HG03196 (cell line): ENCODE data around the gene P4HA3.

Experiments used
- ATAC-seq: cut with Tn5 transposase; IDR thresholded peaks from one replicate; pipeline ENCODE4 v1.9.1; 2021; ENCODE audit not compliant: unreplicated experiment

P4HA3 gene

DNA sequence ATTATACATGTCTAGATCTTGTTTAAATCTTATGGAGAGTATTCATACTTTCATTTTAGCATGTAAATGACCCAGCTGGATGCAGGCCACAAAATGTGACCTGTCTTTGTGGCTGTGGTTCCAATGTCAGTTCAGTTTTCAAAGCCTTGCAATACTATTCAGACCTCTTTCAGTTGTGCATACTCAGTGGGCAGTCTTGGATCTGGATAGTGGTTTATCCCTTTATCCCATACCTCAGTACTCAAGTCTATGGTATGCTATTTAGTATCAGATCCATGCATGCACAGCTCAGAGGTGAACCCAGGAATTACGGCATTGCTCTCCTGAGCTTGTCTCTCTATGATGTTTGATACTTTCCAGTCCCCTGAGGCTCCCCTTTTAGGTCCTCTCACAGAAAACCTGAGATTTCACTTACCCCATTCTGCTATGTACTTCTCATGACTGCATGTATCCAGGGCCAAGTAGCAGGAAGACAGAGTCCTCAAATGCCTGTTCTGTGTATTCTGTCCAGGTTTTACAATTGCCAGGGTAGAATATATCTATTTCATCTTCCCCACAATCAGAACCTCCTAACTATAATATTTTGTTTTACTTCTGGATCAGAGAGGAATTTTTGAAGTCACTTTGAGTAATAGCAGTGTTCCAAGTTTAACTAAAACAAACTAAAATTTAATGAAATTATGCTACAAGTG, 6.9 kb upstream of the P4HA3 start:
- no peak for ATAC-seq

GRCh38 chr11:74316772-74317505, 5.5 kb upstream of the P4HA3 start:
- ATAC-seq = no peak

- ATAC-seq = no peak
These were observed 886 bp upstream of the P4HA3 start for GRCh38 chr11:74312326-74312725.

DNA sequence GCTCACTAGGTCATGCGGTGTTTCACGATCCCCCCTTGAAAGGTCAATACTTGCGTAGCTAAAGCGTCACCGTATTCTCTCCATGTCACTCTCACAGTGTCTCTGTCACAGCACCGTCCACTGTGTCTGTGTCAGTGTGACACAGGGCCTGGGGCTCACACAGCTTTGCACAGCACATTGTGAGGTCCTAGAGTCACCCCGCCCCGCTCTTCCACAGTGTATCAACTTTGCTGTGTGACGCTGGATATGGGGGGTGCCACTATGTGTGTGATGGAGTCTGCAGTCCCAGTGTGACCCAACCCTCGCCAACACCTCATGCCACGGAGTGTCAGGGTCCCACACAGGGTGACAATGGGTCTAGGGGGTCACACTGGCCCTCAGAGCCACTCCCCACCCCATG, 583 bp downstream of the P4HA3 start:
- ATAC-seq = no peak

DNA sequence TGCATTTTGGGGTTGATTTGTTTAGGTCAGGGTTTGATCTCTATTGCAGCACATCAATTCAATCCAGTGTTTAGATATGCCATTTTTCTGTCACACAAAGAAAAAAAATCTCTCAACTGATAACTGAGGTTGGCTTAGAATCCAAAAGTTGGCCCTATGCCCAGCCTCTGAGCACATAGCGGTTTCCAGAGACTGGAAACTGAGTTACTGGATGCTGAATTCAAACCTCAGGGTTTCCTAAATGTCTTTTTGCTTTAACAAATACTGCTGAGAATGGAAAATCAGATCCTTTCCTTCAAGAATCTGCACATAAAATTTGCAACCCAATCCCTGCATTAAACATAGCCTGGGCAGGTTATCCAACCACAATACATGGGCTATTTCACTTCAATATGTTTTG, 4.0 kb downstream of the P4HA3 start:
- no peak for ATAC-seq

- ATAC-seq = no peak
These were observed 4.8 kb downstream of the P4HA3 start for GRCh38 chr11:74306435-74307175.

- ATAC-seq = no peak
These were observed 12.4 kb downstream of the P4HA3 start for GRCh38 chr11:74299015-74299414.

- ATAC-seq = no peak
These were observed 14.0 kb downstream of the P4HA3 start for GRCh38 chr11:74297484-74297883.

DNA sequence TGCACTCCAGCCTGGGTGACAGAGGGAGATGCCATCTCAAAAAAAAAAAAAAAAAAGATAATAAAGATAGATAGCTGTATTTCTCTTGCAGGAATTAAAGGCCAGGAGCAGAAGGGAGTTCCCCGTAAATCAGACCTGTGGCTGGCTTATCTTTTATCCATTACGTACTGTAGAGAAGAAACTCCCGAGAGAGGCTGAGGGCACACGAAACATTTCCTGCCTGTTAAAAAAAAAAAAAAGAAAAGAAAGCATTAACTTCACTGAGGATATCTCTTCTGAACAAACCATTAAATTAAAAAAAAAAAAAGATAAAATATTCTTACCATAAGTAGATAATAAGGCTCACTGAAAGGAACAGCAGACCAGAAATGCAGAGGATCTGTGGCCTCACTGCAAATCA, 22.5 kb downstream of the P4HA3 start:
- ATAC-seq = no peak

DNA sequence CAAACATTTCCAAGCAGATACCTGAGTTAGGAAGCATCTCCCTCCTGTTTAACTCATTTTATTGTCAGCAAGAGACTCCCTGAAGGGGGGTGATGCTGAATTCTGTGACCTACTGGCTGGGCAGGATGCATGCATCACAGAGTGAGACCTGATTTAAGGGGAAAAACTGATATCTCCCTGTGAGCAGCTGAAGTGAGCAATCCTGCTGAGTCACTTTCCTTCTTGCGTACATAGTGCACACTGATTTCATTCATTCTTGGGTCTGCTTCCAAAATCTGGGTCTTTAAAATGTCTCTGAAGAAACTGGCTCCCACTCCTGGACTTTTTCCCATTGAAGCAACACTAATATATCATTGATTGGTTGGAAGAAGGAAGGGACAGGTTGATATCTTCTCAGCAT, 23.3 kb downstream of the P4HA3 start:
- ATAC-seq = no peak

- ATAC-seq = no peak
These were observed 27.0 kb downstream of the P4HA3 start for GRCh38 chr11:74284466-74284865.

DNA sequence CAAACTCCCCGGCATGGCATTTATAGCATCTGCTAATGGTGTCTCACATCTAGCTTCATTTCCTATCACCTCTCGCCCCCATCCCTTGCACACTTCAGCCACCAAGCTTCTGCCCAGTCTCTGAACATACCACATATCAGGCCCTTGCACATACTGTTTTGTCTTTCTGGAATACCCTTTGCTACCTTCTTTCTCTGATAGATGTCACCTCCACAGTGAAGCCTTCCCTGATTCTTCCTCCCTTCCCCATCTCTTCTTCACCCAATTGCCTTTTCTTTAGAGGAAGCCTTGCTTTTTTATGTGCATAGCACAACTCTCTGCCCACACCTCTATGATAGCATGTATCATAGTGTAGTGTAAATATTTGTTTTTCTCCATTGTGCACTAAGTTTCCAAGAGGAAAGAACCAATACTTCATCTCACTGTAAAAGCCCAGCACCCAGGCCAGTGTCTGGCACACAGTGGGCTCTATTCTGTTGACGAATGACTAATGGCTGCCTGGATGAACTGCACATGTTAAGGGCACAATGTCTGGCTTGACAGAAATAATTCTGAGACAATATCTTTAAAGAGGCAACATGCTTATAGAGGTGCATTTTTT, 27.8 kb downstream of the P4HA3 start:
- ATAC-seq = no peak

GRCh38 chr11:74282914-74283371, 28.5 kb downstream of the P4HA3 start:
- ATAC-seq = no peak

DNA sequence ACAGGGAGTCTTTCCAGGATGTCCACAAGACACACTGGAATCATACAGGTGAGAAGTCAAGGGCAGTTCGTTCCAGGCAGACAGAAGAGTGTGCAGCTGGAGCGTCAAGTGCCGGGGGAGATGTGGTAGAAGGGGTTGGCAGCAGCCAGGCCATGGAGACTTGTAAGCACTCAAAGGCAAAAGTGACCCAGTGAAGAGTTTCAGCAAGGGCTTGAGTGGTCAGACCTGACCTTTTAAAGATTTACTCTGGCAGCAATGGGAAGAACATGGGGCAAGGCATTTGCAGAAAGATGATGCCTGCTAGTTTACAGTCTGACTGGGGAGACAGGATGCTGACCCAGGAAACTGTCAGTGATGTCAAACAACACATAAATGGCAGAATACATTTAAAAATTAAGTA, 29.0 kb downstream of the P4HA3 start:
- no peak for ATAC-seq

DNA sequence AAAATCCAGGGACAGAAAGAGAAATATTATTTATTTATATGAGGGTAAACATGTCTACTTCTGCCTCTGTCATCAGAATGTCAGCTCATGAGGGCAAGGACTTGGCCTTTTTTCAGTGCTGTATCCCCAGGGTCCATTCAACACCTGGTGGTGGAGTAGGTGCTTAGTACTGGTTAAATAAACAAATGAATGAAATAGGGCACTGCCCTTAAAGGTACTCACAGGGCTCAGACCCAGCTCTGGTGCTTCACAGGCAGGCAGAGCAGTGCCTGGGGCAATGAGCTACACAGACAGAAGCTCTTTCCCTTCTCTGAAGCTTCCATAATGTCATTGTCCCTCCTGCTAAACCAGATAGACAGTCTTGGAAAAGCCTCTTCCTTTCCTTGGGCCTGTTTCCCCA, 30.9 kb downstream of the P4HA3 start:
- no peak for ATAC-seq

- ATAC-seq = no peak
These were observed 32.2 kb downstream of the P4HA3 start for GRCh38 chr11:74279256-74279655.

DNA sequence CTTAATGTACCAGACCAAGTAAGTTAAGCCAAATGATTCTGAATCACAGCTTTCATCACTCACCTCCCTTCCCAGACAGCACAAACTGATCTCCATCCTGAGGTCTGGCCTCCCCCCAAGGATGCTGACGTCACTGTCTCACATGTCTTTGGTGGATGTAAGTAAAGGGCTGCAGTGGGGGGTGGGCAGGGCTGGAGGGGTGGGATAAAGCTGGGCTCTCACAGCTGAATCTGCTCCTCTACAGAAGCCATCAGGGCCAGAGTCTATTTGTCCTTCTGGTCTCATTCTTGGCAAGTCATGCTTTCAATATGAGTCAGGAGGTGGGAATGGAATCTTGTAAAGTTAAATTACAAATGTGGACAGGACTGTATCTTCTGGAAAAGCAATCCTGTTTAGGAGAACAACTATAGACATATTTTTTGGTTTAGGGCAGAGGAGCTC, 32.7 kb downstream of the P4HA3 start:
- no peak for ATAC-seq

- no peak for ATAC-seq
These were observed 33.3 kb downstream of the P4HA3 start for GRCh38 chr11:74278103-74278502.

DNA sequence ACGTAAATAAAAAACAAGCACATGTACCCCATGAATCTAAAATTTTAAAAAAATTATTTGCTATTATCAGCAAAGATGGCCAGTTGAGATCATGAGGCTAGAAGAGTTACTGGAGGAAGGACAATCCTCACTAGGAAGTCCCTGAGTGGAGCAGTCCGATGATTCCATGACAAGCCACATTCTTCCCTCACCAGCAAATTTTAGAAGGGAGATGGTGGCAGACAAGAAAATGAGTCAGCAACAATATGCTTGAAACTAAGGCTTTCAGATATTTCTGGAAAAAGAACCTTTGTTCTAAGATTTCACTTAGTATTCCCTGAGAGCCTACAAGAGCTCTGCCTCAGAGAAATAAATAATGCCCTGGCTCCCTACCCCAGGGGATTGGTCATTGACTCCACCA, 34.9 kb downstream of the P4HA3 start:
- no peak for ATAC-seq

DNA sequence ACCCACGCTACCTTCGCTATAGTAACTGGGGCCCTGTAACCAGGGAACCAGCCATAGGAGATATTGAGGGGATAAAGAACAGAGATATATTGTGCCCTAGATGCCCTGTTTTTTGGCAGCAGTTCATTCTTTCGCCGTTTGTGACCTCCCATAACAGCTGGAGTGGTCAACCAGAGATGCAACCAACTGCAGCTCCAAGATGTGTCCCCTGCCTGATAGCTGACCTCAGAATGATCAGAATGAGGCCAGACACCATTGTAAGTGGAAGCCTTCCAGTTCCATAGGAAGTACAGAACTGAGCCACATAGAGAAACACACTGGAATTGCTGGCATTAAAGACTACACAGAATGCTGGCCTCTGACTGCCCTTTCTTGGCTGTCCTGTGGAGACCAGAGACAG, 39.2 kb downstream of the P4HA3 start:
- no peak for ATAC-seq

DNA sequence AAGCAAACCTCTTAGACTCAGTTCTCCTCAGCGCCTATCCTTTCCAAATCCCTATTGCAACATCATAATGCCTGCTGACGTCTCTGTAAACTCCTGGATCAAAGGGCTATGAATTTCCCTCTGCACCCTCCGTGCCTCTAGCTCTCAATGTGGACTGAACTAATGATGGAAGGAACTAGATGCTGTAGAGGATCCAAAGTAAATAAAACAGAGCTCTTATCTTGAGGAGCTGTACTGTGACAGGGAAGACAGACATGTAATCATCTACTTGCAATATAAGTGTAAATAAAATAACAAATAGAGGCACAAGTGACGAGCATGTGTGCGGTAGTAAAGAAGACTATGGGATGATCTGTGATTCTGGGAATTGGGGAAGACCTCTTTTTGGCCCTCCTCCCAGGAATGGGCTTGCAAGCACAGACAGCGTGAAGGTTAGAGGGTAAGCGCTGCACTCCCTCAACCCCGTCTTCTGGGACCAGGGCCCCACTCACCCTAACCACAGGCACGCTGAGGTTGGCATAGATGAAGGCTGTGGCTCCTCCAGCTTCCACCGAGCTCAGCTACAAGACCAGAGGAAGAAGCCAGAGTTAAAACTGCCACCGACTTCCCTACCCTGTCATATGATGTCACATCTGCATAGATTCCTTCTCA, 42.2 kb downstream of the P4HA3 start:
- no peak for ATAC-seq
